KMS-11 (cell line): ENCODE results near the gene CD81.

Experiments used
- H2AFZ ChIP-seq: fragments of 200-600 bp; sonication (generic); 2 replicates; pipeline ENCODE4 v1.6.1; 2016; ENCODE audit warnings: antibody characterized with exemption, mixed run types, low read depth
- H3K27ac ChIP-seq: fragments of 200-600 bp; sonication (generic); 2 replicates; pipeline ENCODE4 v1.6.1; 2016; ENCODE audit warnings: mild to moderate bottlenecking, mixed run types
- H3K27me3 ChIP-seq: fragments of 200-600 bp; sonication (generic); 2 replicates; pipeline ENCODE4 v1.6.1; 2017; ENCODE audit warnings: mild to moderate bottlenecking, low read depth, mixed run types, moderate library complexity; ENCODE audit not compliant: insufficient read depth
- H3K36me3 ChIP-seq: fragments of 200-600 bp; sonication (generic); 2 replicates; pipeline ENCODE4 v1.6.1; 2017; ENCODE audit warnings: mild to moderate bottlenecking, mixed run types; ENCODE audit not compliant: insufficient read depth
- H3K4me1 ChIP-seq: fragments of 200-600 bp; sonication (generic); 2 replicates; pipeline ENCODE4 v1.6.1; 2016; ENCODE audit warnings: mild to moderate bottlenecking, low read depth, mixed run types; ENCODE audit not compliant: poor library complexity, severe bottlenecking
- H3K4me2 ChIP-seq: fragments of 200-600 bp; sonication (generic); 2 replicates; pipeline ENCODE4 v1.7.0; 2016; ENCODE audit warnings: mild to moderate bottlenecking, mixed run types
- H3K4me3 ChIP-seq: fragments of 200-600 bp; sonication (generic); IDR thresholded peaks from 2 replicates; pipeline ENCODE4 v1.6.1; 2017; ENCODE audit warnings: low read depth, low read length, mixed read lengths; ENCODE audit not compliant: insufficient read depth
- H3K79me2 ChIP-seq: fragments of 200-600 bp; sonication (generic); 2 replicates; pipeline ENCODE4 v1.6.1; 2016; ENCODE audit warnings: low read depth, mixed run types; ENCODE audit not compliant: insufficient read depth
- H3K9ac ChIP-seq: fragments of 200-600 bp; sonication (generic); 2 replicates; pipeline ENCODE4 v1.6.1; 2016; ENCODE audit warnings: mild to moderate bottlenecking, mixed run types
- H4K20me1 ChIP-seq: fragments of 200-600 bp; sonication (generic); 2 replicates; pipeline ENCODE4 v1.6.1; 2016; ENCODE audit warnings: mild to moderate bottlenecking, mixed run types; ENCODE audit not compliant: insufficient read depth
- TF ChIP-seq, protein P1 (sequence below): fragments of 200-600 bp; sonication (generic); conservative IDR thresholded peaks from 2 replicates; pipeline ENCODE4 v1.6.1; 2017; ENCODE audit warnings: low read depth, mild to moderate bottlenecking, antibody characterized with exemption, low read length, moderate library complexity, mixed read lengths

The CD81 gene

DNA sequence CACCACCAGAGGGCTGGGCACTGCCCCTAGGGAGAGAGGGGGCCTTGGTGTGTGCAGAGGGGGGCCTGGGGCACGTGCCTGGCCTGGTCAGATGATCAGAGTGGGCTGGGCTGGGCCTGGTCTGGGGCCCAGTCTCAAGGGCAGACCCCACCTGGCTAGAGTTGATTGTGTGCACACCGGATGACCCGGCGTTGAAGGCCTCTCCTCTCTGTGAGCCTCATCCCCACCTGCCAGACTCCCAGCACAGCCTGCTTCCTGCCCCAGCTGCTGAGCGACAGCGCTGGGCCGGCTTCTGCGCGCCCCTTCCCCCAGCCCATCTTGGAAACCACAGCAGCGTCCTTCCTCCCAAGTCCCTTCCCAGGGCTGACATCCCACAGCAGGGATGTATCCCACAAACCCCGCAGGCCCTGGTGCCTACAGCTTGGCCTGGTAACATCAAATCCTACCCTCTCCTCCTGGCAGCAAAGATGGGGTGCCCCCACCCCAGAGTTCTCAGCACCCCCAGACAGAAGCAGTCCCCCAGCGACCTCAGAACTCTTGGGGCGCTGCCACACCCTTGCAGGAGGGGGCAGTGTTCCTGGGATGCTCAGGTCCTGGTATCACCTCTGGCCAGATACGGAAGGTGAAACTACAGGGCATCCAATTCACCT, 12.4 kb downstream of the CD81 start:
- Histone ChIP-seq H3K36me3 (no peaks in the 10 kb centered on the region), H3K79me2 (no peaks in the 10 kb centered on the region), H3K4me3 (no peak overlapping the region), H3K4me1 (peaks cover 53% of the 10 kb centered on the region), H4K20me1 (no peaks in the 10 kb centered on the region), H2AFZ (no peak overlapping the region), H3K9ac (no peak overlapping the region), H3K27me3 (no peaks in the 10 kb centered on the region), H3K27ac (peak overlapping the region; percentile 94), H3K4me2 (peak overlapping the region; percentile 53; the same call in 1 of the 2 replicates)
- TF ChIP-seq, protein P1, sequence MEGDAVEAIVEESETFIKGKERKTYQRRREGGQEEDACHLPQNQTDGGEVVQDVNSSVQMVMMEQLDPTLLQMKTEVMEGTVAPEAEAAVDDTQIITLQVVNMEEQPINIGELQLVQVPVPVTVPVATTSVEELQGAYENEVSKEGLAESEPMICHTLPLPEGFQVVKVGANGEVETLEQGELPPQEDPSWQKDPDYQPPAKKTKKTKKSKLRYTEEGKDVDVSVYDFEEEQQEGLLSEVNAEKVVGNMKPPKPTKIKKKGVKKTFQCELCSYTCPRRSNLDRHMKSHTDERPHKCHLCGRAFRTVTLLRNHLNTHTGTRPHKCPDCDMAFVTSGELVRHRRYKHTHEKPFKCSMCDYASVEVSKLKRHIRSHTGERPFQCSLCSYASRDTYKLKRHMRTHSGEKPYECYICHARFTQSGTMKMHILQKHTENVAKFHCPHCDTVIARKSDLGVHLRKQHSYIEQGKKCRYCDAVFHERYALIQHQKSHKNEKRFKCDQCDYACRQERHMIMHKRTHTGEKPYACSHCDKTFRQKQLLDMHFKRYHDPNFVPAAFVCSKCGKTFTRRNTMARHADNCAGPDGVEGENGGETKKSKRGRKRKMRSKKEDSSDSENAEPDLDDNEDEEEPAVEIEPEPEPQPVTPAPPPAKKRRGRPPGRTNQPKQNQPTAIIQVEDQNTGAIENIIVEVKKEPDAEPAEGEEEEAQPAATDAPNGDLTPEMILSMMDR, result 0 out of 2 replicates have a peak, but pooled peaks have one; percentile 14

DNA sequence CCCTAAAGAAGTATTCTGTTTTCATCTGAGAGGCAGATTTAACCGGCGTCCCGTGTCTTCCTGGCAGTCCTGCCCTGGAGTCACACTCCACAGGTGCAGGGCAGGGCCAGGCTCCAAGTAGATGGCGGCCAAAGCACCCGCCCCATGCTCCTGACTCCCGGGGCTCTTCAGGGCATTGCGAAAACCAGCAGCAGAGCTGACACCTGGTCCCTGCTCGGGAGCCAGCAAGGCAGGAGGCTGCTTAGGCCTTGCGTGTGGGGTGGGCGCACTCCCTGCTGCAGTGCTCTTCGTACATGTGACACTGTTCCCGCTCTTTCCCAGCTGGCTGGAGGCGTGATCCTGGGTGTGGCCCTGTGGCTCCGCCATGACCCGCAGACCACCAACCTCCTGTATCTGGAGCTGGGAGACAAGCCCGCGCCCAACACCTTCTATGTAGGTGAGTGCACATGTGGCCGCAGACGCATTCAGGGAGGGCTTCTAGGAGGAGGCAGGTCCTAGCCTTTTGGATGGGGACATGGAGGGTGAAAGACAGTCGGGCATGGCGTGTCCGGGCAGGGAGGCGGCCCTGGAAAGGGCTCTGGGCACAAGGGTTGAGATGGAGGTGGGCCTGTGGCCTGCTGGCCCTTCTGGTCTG, 13.1 kb downstream of the CD81 start:
- H3K27ac ChIP-seq, result no peak overlapping the region
- no peak overlapping the region for H3K9ac ChIP-seq
- no peak overlapping the region for H3K4me3 ChIP-seq
- no peaks in the 10 kb centered on the region for H3K79me2 ChIP-seq
- no peaks in the 10 kb centered on the region for H4K20me1 ChIP-seq
- H3K4me2 ChIP-seq, result no peak overlapping the region
- no peaks in the 10 kb centered on the region for H3K36me3 ChIP-seq
- TF ChIP-seq, protein P1, result no peak
- peaks cover 46% of the 10 kb centered on the region for H3K4me1 ChIP-seq
- no peaks in the 10 kb centered on the region for H3K27me3 ChIP-seq
- no peak overlapping the region for H2AFZ ChIP-seq

DNA sequence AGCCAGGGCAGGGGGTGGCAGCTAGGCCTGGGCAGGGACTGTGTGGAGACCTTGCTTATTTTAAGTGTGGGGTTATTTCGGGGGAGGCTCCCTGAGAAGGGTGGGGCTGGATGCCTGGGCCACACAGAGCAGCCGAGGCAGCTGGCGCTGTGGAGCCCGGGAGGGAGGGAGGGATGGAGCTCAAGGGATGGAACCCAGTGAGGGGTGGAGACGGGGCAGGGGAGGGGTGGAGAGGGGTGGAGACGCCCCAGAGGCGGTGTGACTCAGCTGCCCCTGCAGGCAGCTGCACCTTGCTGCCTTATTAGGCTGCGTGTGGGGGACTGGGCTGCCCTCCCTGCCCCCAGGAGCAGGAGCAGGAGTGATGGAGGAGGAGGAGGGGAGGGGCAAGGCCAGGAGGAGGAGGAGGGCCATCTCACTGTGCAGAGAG, 13.6 kb downstream of the CD81 start:
- Histone ChIP-seq H4K20me1 (no peaks in the 10 kb centered on the region), H3K27me3 (no peaks in the 10 kb centered on the region), H3K79me2 (no peaks in the 10 kb centered on the region), H3K27ac (no peak overlapping the region), H3K4me2 (no peak overlapping the region), H3K4me1 (peaks cover 41% of the 10 kb centered on the region), H3K36me3 (no peaks in the 10 kb centered on the region), H2AFZ (no peak overlapping the region), H3K9ac (no peak overlapping the region), H3K4me3 (no peak overlapping the region)
- TF ChIP-seq, protein P1, result no peak

DNA sequence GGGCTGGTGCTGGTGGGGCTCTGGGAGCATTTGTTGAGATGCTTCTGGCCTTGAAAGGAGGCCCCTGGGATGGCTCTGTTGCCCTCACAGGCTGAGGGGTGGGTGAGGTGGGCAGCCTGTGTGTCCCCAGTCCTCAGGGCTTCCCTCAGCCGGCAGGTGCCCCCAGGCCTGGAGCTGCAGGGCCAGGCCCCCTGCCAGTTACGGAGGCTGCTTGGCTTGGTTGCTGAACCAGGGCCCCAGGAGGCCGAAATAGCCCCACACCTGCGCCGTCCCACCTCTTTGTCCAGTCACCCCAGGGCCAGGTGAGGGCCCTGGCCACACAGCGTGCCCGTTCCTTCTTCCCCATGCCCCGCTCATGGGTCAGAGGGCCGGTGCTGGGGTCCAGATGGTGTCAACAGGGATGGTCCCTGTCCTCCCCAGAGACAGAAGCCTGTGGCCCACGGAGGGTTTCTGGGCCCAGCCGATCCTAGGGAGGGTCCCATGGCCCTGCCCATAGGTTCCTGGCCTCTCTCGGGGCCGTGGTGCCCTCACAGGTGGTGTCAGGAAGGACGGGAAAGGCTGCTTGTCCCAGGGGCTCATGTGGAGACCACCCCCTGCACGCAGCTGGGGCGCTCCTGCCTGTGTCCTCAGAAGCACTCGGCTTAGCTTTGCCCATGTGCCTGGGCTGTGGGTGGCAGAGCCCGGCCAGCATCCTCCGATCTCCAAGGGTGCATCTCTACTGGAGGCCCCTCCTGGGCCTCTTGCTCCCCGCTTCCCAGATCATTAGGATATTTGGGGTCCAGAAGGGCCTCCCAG, 14.3 kb downstream of the CD81 start:
- no peaks in the 10 kb centered on the region for H4K20me1 ChIP-seq
- no peak overlapping the region for H2AFZ ChIP-seq
- H3K4me1 ChIP-seq, result peaks cover 34% of the 10 kb centered on the region
- H3K79me2 ChIP-seq, result no peaks in the 10 kb centered on the region
- H3K4me2 ChIP-seq, result no peak overlapping the region
- TF ChIP-seq, protein P1, result no peak
- H3K4me3 ChIP-seq, result no peak overlapping the region
- H3K27ac ChIP-seq, result no peak overlapping the region
- no peaks in the 10 kb centered on the region for H3K36me3 ChIP-seq
- no peak overlapping the region for H3K9ac ChIP-seq
- H3K27me3 ChIP-seq, result no peaks in the 10 kb centered on the region
